Measurements from ENCODE around the gene TRMT1.
A peak's percentile ranks its signal among the peaks of the same experiment; 100 is the strongest.

TRMT1 gene

DNA sequence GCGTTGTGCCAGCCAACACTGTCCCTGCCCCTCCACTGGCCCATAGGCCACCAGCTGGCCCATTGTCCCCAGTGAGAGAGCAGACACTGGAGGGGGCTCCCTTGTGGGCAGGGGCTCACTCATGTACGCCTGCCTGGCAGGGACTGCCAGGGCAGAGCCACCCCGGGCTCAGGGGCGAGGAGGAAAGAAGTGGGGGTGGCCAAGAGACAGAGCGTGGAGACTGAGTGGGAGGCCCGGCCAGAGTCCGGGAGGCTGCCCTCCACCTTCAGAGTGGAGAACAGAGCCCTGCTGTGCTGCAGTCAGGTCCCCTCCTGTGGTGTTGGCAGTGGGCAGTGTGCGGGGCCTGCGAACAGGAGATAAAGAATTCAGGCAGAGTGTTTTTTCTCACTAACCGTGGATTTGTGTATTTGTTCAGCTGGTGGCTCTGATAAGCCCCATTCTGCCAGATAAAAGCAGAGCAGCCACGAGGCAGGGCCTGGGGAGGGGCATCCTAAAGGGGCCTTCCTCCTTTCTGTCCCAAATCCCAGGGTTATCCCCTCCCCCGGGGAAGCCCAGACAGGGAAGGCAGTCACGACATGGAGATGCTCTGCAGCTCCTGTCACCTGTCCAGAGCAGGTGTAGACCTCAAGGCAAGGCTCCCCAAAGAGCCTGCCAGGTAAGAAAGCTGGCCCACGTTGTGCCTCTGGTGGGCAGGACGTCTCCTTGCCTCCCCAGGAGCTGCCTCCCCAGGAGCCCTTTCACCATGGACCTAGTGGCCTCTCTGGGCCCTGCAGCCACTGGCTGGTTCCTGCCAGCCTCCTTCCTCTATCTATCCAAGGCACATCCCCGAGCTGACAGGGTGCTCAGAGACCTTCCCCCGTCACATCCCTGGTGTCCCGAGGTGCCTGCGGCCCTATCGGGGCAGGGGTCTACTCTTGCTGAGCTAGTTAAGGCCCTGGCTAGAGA lies 46.9 kb downstream of the TRMT1 start:
- DNase-seq = no peak

DNA sequence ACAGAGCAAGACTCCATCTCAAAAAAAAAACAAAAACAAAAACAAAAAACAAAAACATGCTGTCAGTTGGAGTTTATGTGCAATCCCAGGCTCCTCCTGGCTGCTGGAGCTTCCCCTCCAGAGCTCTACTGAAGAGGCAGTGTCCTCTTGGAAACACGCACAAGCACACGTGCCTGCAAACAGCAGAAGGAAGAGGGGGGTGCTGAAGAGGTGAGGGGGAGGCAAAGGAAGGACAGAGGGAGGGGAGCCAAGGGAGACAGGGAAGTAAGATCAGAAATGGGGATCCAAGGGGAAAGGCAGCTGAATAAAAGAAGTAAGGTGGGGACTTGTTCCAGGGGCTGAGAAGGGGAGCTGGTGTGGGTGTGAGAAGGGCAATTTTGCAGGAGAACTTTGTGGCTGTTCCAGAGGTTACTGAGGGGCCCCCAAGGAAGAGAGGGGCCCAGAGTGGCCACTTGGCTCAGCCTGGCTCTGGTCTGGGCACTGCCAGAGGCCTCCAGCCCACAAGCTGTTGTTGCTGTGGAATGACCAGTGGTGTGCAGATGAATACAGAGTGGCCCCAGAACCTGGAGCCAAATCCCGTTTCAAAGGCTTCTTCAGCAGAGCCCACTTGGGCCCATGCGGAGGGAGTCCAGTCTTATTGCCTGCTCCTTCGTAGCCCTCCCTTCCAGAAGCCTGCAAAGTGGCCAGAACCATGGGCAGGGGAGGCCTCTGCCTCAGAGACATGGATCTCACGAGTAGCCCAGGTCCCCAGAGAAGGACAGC lies 48.3 kb downstream of the TRMT1 start:
- no peak for DNase-seq

DNA sequence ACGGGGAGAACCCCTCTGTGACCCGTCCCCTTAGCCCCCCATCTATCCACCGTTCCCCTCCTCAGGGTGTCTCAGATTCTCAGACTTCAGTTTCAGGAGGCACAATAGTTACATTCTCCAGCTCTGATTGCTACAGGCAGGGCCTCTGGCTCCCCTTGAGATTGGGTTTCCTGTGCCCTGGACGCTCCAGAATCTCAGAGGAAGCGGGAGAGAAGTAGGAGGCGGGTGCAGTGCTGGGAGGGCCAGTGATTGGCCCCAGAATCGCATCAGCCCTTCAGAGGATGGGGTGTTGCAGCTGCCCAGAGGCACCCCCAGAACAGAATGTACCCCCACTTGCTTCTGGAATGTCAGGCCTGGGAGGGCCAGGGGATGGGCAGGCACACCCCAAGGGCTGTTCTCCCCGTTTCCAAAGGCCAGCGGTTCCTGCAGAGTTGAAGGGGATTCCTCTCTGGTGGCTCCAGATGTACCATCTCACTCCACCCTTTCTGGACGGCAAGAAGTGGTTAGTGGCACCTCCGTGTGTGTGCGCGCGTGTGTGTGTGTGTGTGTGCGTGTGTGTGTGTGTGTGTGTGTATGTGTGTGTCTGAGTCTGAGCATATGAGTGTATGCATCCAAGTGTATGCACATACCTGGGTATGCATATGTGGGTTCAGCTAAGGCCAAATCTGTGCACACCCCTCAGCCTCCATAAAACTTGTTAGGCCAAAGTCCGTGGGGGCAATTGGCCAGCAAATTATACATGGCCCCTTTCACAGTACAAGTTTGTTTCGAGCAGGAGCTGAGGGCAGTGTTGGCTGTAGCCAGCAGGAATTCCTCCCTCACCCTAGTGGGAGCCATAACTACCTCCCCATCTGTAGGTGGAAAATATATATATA lies 49.4 kb downstream of the TRMT1 start:
- DNase-seq = no peak

DNA sequence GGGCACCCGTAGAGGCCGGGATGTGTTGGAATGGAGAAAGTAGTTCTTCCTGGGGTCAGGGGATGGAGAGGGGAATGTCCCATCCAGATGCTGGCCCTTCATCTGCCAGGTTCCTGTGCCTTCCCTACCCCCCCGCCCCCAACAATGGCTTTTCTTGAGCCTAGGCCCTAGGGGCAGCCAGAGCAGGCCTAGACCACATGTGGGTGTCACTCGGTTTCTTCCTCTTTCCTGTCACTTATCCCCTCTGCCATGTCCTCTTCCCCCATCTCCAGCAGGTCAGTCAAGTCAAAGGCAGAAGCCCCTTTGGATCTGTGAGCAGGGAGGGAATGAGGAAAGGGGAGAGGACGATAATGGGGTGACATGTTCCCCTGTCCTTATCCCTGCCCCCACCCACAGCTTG lies 50.3 kb downstream of the TRMT1 start:
- DNase-seq = no peak

DNA sequence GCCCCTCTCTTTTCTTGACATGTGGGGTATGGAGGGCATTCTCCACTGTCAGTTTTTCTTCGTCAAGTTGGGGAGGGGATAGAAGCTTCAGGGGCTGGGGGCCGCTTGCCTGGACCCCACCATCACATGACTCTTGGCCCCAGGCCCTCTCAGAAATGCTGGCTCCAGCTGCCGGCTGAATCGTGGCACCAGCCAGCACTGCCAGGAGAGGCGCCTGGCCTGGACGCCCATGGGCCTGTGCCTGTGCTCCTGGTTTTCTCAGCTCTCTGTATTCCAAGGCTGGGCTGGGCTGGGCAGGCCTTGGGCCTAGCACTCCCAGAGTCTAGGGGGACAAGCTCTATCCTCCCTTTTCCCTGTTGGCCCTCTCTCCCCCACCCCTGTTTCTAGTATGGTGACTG lies 52.4 kb downstream of the TRMT1 start:
- DNase-seq = no peak

DNA sequence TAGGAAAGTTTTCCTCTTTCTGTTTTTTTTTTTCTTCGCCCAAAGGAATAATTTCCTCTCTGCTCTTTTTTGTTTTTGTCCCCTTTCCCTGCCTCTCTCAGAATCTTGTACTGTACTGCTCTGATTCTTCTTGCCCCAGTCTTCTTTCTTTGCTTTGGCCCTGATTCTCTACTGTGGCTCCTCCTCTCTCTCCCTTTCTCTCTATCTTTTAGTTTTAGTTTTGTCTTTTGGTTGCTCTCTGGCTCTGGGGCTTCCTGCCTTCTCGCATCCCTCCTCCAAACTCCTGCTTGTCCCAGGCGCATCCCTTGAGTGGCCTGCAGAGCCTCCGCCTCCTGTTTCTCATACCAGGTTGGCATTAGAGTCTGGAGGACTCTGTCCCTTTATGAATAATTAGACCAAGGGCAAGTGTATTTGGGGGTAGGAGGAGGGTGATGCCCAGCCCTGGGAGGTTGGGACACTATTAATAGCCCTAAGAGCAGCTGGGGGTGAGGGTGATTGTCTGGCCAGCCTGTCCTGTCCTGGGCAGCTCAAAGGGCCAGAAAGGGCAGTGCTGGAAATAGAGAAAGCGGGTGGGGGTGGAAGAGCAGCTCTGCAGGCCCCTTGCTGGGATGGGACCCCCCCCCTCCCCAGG lies 53.0 kb downstream of the TRMT1 start:
- DNase-seq = no peak

DNA sequence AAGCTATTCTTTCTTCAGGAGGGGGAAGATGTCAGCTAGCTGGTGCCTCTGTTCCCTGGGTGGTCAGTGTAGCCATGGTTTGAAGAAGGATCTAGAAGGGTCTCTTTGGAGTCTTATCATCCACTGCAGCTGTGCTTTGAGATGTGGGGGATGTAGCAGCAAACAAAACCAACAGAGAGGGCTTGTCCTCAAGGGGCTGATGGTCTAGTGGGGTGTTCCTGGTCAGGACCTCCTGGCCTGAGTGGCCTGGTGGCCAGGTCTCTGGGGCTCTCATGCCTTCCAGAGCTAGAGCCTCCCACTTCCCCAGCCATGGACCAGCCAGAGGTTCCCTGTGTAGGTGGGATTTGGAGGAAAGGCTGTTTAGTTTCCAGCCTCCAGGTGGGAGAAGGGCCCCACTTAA lies 54.2 kb downstream of the TRMT1 start:
- no peak for DNase-seq

DNA sequence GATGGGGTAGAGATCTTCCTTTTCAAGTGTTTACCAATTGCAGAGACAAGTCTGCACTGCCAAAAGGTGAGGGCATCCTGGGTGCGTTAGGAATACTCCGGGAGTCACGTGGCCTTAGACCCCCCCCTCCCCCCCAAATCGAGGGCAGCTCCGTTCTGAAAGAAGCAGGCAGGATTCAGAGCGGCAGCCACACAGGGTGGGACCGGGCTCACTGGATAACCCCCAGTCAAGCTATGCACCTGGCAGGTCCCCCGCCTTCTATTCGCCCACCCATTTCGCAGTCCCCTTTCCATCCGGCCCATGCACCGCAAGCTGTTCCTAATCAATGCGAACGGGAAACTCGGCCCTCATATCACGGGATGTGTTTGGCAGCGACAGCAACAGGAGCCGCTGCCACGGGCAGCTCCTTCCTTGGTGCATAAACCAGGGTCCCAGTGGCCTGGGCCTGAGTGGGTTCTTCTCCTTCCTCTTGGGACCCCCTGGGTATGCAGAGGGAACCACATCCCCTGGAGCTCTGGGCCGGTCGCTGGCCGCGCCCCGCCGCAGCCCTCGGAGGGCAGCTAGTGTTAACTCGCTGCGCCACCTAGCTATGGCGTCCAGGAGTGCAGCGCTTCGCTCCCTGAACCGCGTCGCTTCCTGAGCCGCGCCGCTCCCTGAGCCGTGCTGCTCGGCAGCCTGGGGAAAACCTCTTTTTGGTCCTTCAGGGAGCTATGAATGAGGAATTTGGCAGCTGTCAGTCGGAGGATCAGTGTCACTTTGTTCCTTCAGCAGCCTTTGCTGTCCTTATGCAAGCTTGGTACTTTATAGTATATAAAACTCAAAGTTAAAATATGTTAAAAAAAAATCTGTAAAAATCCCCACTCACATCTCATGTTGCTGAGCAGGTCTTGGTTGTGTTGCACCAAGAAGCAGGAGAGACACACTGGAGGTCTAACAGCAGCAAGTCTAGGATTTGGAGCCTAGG lies 55.3 kb downstream of the TRMT1 start:
- peak; percentile 61 for DNase-seq

DNA sequence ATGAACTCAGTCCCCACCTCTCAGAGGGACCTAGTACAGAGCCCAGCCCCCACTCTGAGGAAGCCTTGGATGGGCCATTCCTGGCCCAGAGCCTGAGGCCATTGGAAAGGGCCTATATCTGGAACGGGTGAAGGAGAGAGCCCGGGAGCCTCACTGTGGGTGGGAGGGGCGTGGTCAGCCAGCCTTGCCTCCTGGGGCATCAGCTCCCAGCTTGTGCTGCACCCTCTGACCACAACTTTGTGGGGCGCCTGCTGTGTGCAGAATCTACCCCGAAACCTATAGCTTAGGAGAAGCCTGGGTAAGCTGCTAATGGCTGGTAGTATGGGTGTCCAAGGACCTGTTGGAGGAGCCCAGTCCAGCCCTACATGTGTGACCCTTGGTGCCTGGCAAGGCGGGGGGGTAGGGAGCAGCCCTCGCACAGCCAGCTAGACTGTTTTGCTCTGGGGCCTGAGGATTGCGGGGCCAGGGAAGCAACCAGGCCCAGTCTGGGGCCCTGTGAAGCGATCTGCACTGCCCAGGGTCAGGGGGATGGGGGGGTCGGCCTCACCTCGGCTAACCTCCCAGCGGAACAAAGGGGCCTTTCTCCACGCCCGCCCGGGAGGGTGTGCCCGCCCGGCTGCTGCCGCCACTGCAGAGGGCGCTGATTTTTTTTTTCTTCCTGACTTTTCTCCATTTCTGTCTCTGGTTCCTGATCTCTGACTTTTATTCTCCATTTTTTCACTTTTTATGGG lies 56.1 kb downstream of the TRMT1 start:
- DNase-seq = no peak

DNA sequence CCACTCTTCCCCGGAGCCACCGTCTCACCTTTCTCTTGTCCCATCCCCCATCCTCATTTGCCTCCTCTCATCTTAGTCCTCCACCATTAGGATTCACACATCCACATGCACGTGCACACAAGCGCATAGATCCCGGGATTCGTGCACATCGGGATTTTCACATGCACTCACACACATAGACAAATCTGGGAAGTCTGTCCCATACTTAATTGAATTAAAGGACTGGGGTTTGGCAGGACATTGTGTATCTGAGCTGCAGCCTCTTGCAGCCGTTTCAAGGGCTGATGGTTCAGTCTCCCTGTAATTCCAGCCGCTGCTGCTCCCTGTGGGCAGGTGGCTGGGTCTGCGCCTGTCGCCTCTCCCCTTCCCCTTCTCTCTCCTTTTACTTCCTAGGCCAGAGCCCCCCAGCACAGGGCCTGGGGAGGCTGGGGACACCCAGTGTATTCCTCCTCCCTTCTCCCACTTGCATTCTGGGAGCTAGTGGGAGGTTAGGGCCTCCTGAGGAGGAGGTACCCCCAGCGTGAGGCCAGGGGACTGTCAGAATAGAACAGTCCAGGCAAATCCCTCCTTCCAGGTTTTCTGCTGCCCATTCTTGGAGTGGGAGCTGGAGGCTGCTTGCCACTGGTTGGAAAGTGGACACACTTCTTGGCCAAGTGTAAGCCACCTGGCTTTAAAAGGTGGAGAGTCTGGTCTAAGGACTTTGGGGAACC lies 57.4 kb downstream of the TRMT1 start:
- no peak for DNase-seq

DNA sequence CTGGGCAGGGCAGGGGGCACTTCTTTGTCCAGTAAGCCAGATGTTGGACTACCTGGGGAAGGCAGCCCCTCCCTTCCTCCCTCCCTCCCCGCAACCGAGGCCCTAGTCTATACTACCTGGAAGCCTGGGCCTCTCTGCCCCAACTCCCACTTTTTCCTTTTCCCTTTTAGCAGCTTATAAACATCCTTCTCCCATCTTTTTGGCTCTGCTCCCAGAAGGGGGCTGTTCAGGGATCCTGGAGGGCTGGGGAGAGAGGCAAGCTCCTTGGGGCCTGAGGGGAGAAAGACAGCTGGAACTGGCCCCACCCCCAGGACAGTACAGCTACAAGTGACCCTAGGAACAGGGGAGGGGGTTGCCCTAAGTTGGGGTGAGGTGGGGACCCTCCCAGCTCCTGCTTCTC lies 58.8 kb downstream of the TRMT1 start:
- no peak for DNase-seq

DNA sequence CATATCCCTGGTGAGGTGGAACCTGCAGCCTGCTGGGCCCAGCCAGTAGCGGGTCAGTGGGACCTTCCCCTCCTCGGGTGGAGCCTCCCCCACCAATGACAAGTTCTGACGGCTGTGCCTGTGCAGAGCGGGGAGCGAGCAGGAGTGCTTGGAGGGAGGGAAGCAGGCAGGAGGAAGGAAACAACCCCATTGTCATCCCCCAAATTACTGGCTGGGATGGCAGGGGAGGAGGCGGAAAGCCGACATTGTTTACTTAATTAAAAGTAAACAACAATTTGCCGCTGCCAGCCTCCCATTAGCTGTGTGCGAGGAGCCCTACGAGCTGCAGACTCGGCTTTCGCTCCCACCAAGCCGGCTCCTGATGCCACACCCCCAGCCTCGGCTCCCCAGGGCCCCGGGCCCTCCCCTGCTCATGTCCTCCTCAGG lies 59.4 kb downstream of the TRMT1 start:
- DNase-seq = no peak

DNA sequence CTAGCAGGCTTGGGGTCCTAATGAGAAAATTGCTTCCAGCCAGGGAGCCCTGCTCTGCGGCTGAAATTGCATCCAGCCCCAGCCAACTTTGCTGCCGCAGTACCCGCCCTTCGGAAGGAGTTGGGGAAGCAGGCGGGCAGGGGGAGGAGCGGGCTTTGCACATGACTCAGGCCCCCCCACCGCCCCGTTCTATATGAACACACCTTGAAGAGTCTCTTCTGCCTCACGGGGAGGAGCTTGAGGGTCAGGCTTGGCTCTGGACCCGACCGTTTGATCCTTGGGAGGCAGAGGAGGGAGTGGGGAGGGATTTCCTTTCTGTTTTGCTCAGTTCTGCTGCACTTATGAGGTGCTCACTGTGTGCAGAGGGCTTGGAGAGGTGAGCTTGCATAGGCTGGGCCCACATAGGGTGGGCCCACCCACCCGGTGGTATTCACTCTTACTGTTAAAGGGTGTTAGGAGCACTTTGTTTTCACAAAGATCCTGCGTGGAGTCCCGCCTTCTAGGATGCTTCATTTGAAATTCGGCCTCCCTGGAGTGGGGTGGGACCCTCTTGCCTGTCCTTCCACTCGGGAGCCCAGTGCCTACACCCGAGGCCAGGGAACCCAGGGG lies 60.4 kb downstream of the TRMT1 start:
- DNase-seq = no peak

DNA sequence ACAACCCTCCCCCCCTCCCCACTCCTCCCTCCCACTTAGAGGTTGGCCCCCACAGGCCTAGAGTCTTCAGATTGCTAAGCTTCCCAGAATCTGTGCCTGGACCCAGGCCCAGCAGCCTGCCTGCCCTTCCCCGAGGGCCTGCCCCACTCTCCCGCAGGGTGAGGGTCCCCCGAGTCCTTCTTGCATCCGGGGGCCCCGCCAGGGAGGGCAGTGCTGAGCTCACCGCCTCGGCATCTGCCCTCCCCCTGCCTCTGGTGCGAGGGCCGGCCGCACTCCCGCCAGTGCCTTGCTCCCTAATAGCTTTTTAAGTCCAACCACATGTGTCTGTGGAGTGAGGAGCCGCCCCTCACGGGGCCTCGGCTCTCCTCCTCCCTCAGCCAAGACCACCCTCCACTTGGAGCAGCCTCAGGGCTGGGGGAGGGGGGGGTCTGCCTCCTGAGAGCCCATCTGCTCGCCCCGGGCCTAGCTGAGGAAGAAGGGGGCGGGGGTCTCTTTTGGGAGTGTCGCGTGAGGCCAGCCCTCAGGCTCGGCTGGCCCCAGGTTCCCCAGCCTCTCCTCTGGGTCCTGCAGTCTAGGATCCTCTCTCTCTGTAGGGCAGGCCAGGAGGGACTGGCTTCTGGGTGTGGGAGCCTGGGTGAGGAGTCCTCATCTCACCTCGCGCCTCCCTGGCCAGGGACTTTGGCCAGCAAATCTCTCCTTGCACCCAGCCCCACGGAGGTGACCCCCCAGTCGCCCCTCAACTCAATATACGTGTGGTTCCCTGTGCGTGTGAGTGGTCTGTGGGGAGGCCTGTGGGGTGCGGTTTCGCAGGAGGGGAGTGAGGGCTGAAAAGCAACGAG lies 61.1 kb downstream of the TRMT1 start:
- no peak for DNase-seq

Data from activated CD4-positive, alpha-beta T cell treated with anti-CD3 and anti-CD28 coated beads for 1 hour (primary cell).